ENCODE data around the gene SH3TC1.

- TF ChIP-seq CTCF (IDR thresholded peaks at IDR 0.05; ENCODE audit: insufficient read depth, low read length, poor library complexity, severe bottlenecking) = no peak
- no peak for TF ChIP-seq EZH2phosphoT487 (conservative IDR thresholded peaks at IDR 0.05; ENCODE audit: low read length)
Observed at GRCh38 chr4:8215641-8216442, 16.8 kb downstream of the SH3TC1 start.

Measured in SU-DHL-6 (cell line).